Keratinocyte (primary cell): ENCODE measurements around the gene FYB1. TPM values are rescaled to one million over a fixed set of nuclear protein-coding genes. Genes with fewer than 3 reads are reported as not detected.

ENCODE experiments used
- DNase-seq: peaks from one replicate; pipeline ENCODE4 v3.0.0-alpha.2; 2011; ENCODE audit warnings: low read depth, missing footprints, low spot score
- FAIRE-seq: peaks from 2 replicates; lab custom pipeline; 2011; peaks lifted over from hg19 to GRCh38; lab: Jason Lieb, UNC
- H2AFZ ChIP-seq: 2 replicates; pipeline ENCODE4 v1.6.0; 2012; ENCODE audit warnings: low read length, control low read depth, inconsistent platforms; ENCODE audit not compliant: control insufficient read depth
- H3K27ac ChIP-seq: 2 replicates; pipeline ENCODE4 v1.5.1; 2011; ENCODE audit warnings: low read length; ENCODE audit not compliant: control insufficient read depth, insufficient read depth
- H3K27me3 ChIP-seq: 3 replicates; pipeline ENCODE4 v1.6.0; 2011; ENCODE audit warnings: low read length; ENCODE audit not compliant: control insufficient read depth, insufficient read depth; ENCODE audit errors: extremely low read depth
- H3K36me3 ChIP-seq, 2 experiments: 2 replicates in 1 of 2; 3 replicates in 1 of 2; pipeline ENCODE4 v1.5.1; 2011; ENCODE audit warnings: low read length in 2 of 2, mild to moderate bottlenecking in 1 of 2; ENCODE audit not compliant: control insufficient read depth in 2 of 2, insufficient read depth in 2 of 2; ENCODE audit errors: extremely low read depth in 1 of 2
- H3K4me1 ChIP-seq: 3 replicates; pipeline ENCODE4 v1.5.1; 2011; ENCODE audit warnings: low read length; ENCODE audit not compliant: control insufficient read depth, insufficient read depth; ENCODE audit errors: extremely low read depth
- H3K4me2 ChIP-seq: 3 replicates; pipeline ENCODE4 v1.6.0; 2011; ENCODE audit warnings: low read depth, low read length; ENCODE audit not compliant: control insufficient read depth, insufficient read depth; ENCODE audit errors: extremely low read depth
- H3K4me3 ChIP-seq, 3 experiments: fragments of 200-600 bp in 1 of 3; sonication (generic) in 1 of 3; 2 replicates in 2 of 3; 3 replicates in 1 of 3; pipeline ENCODE4 v1.5.1; 2011 to 2016; ENCODE audit warnings: low read length in 3 of 3, mild to moderate bottlenecking in 3 of 3, control low read depth in 2 of 3, inconsistent platforms in 1 of 3, low read depth in 1 of 3, mixed read lengths in 1 of 3, mixed run types in 1 of 3, moderate library complexity in 1 of 3; ENCODE audit not compliant: control insufficient read depth in 2 of 3, insufficient read depth in 2 of 3; ENCODE audit errors: extremely low read depth in 1 of 3
- H3K79me2 ChIP-seq: 2 replicates; pipeline ENCODE4 v1.6.0; 2012; ENCODE audit warnings: low read length; ENCODE audit not compliant: control insufficient read depth, insufficient read depth
- H3K9ac ChIP-seq: 3 replicates; pipeline ENCODE4 v1.6.0; 2011; ENCODE audit warnings: low read length; ENCODE audit not compliant: control insufficient read depth, insufficient read depth; ENCODE audit errors: extremely low read depth
- H3K9me1 ChIP-seq: 3 replicates; pipeline ENCODE4 v1.6.0; 2011; ENCODE audit warnings: low read length; ENCODE audit not compliant: control insufficient read depth, insufficient read depth; ENCODE audit errors: extremely low read depth
- H3K9me3 ChIP-seq: 2 replicates; pipeline ENCODE4 v1.5.1; 2012; ENCODE audit warnings: low read depth, low read length; ENCODE audit not compliant: control insufficient read depth
- H4K20me1 ChIP-seq: 3 replicates; pipeline ENCODE4 v1.6.0; 2011; ENCODE audit warnings: low read length; ENCODE audit not compliant: control insufficient read depth, insufficient read depth; ENCODE audit errors: extremely low read depth
- CTCF ChIP-seq, 3 experiments: IDR thresholded peaks in 1 of 3; conservative IDR thresholded peaks in 1 of 3; optimal IDR thresholded peaks in 1 of 3; 2 replicates in 2 of 3; 3 replicates in 1 of 3; pipeline versions ENCODE3 to v1.5.1; 2011; ENCODE audit warnings: low read length in 3 of 3, mild to moderate bottlenecking in 3 of 3, moderate library complexity in 2 of 3, control low read depth in 1 of 3, inconsistent platforms in 1 of 3; ENCODE audit not compliant: insufficient read depth in 2 of 3; ENCODE audit errors: extremely low read depth in 1 of 3
- EZH2 ChIP-seq: IDR thresholded peaks from one replicate; pipeline ENCODE4 v1.6.1; 2012; ENCODE audit warnings: inconsistent platforms, mild to moderate bottlenecking, low read length, moderate library complexity
- dilution Hi-C: fragments of 300-500 bp; cut with MboI; formaldehyde crosslinking; loops from one replicate; pipeline ENCODE4 v1.7.0; 2020; ENCODE audit warnings: low sequenced_read_pairs; ENCODE audit not compliant: extremely low pct_ligation_motif_present
- polyA plus RNA-seq, 5 experiments: library from polyadenylated mRNA; depleted of rRNA in 3 of 5; stranded (reverse) in 3 of 5; stranded (forward) in 1 of 5; unstranded in 1 of 5; fragments of >200 nt; gene quantifications; 1 replicate in 1 of 5; 2 replicates in 3 of 5; 3 replicates in 1 of 5; pipeline versions ENCODE4 v1.2.1 to v1.2.3, GENCODE V29; 2011 to 2012; ENCODE audit warnings: missing spikeins in 2 of 5, low read depth in 1 of 5, low replicate concordance in 1 of 5

Gene FYB1
- polyA plus RNA-seq, 1 donor (not counting 4 experiments of a cell fraction or from before 2014, with no cell fraction given) = 0.29 TPM

- Histone ChIP-seq H3K9ac (no peak overlapping the region), H3K36me3 (no peaks in the 10 kb centered on the region)
- no peak for DNase-seq
These were observed 3.5 kb downstream of the FYB1 start for GRCh38 chr5:39215857-39216256.

GRCh38 chr5:39214912-39215709, 4.3 kb downstream of the FYB1 start:
- H3K27ac ChIP-seq = no peak overlapping the region
- no peak overlapping the region for H2AFZ ChIP-seq
- TF ChIP-seq CTCF (optimal IDR thresholded peaks at IDR 0.05 in 1 of 3, IDR thresholded peaks at IDR 0.05 in 1 of 3, conservative IDR thresholded peaks at IDR 0.05 in 1 of 3; ENCODE audit: extremely low read depth in 1 of 3, insufficient read depth in 2 of 3, low read length in 3 of 3) (no peak), EZH2 (no peak)
- no peak overlapping the region for H3K9ac ChIP-seq
- H3K9me3 ChIP-seq = no peaks in the 10 kb centered on the region
- no peaks in the 10 kb centered on the region for H3K79me2 ChIP-seq
- H3K27me3 ChIP-seq = no peaks in the 10 kb centered on the region
- no peak overlapping the region for H3K4me3 ChIP-seq
- H3K36me3 ChIP-seq = no peaks in the 10 kb centered on the region
- DNase-seq (no peak), FAIRE-seq (no peak)
- H3K9me1 ChIP-seq = no peaks in the 10 kb centered on the region
- H3K4me1 ChIP-seq = peaks cover 13% of the 10 kb centered on the region
- no peak overlapping the region for H3K4me2 ChIP-seq
- dilution Hi-C loops = no loop called here
- no peaks in the 10 kb centered on the region for H4K20me1 ChIP-seq

More at GRCh38 chr5:39215857-39216256, 3.5 kb downstream of the FYB1 start:
- TF ChIP-seq EZH2 = no peak
- no peak for TF ChIP-seq CTCF (optimal IDR thresholded peaks at IDR 0.05 in 1 of 3, IDR thresholded peaks at IDR 0.05 in 1 of 3, conservative IDR thresholded peaks at IDR 0.05 in 1 of 3; ENCODE audit: extremely low read depth in 1 of 3, insufficient read depth in 2 of 3, low read length in 3 of 3)
- H4K20me1 ChIP-seq = no peaks in the 10 kb centered on the region
- H3K4me3 ChIP-seq = no peak overlapping the region
- H3K79me2 ChIP-seq = no peaks in the 10 kb centered on the region
- no peak for FAIRE-seq
- dilution Hi-C loops = no loop called here
- H2AFZ ChIP-seq = no peak overlapping the region
- no peaks in the 10 kb centered on the region for H3K27me3 ChIP-seq
- H3K27ac ChIP-seq = no peak overlapping the region
- no peaks in the 10 kb centered on the region for H3K9me1 ChIP-seq
- H3K4me1 ChIP-seq = peaks cover 13% of the 10 kb centered on the region
- H3K4me2 ChIP-seq = no peak overlapping the region
- no peaks in the 10 kb centered on the region for H3K9me3 ChIP-seq
